MCF 10A (cell line): Measurements from ENCODE around the gene PTGES2. TPM values are rescaled to one million over a fixed set of nuclear protein-coding genes. Genes with fewer than 3 reads are reported as not detected.

ENCODE experiments used
- BruUV-seq: library from RNA; stranded (reverse); fragments of 400-500 nt; replicated peaks from 2 replicates; lab custom pipeline; 2021; lab: Mats Ljungman, UMichigan
- CTCF ChIA-PET: fragments of 300-600 bp; sonication (Branson Sonifier 250); formaldehyde crosslinking; extraction: SDS; loops from one replicate; lab custom pipeline; 2021; ENCODE audit warnings: antibody characterized with exemption, inconsistent platforms; lab: Yijun Ruan, JAX
- POLR2A ChIA-PET: fragments of 300-600, 350-650 bp; sonication (Branson Sonifier 250); formaldehyde crosslinking; extraction: SDS; loops from one replicate; lab custom pipeline; 2020; ENCODE audit warnings: antibody characterized with exemption, inconsistent platforms; lab: Yijun Ruan, JAX
- DNase-seq: peaks from one replicate; pipeline ENCODE4 v3.0.0-alpha.2; 2018; ENCODE audit not compliant: unreplicated experiment
- H3K27ac Mint-ChIP-seq: one replicate; pipeline ENCODE4 v1.8.0; 2022; ENCODE audit warnings: mild to moderate bottlenecking, low read depth, mixed read lengths; ENCODE audit not compliant: unreplicated experiment
- H3K27me3 Mint-ChIP-seq: one replicate; pipeline ENCODE4 v1.8.0; 2022; ENCODE audit warnings: mixed read lengths; ENCODE audit not compliant: insufficient read depth, unreplicated experiment
- H3K36me3 Mint-ChIP-seq: one replicate; pipeline ENCODE4 v1.8.0; 2022; ENCODE audit warnings: mild to moderate bottlenecking, moderate library complexity, mixed read lengths; ENCODE audit not compliant: insufficient read depth, unreplicated experiment
- H3K4me1 Mint-ChIP-seq: one replicate; pipeline ENCODE4 v1.8.0; 2022; ENCODE audit warnings: mixed read lengths; ENCODE audit not compliant: insufficient read depth, unreplicated experiment
- H3K4me3 Mint-ChIP-seq: one replicate; pipeline ENCODE4 v1.8.0; 2022; ENCODE audit warnings: mild to moderate bottlenecking, moderate library complexity, mixed read lengths; ENCODE audit not compliant: unreplicated experiment
- H3K9me3 Mint-ChIP-seq: one replicate; pipeline ENCODE4 v1.8.0; 2022; ENCODE audit warnings: mixed read lengths; ENCODE audit not compliant: unreplicated experiment
- CTCF ChIP-seq: fragments of 200-600 bp; IDR thresholded peaks from one replicate; pipeline ENCODE4 v1.8.0; 2022; ENCODE audit warnings: antibody characterized with exemption, mild to moderate bottlenecking; ENCODE audit not compliant: unreplicated experiment
- intact Hi-C: fragments of 100-400 bp; cut with micrococcal nuclease; formaldehyde crosslinking; loops from 2 replicates; pipeline ENCODE4 v1.14.1; 2022
- total RNA-seq: library from RNA; stranded (reverse); gene quantifications from 2 replicates; pipeline ENCODE4 v1.2.3, GENCODE V29; 2022

Gene PTGES2
- total RNA-seq, 1 experiment from 2014 or later = 130 TPM

GRCh38 chr9:128101231-128101661 lies 26.3 kb downstream of the PTGES2 start:
- H3K9me3 Mint-ChIP-seq = no peaks in the 10 kb centered on the region
- CTCF ChIA-PET = interaction anchor here (1.2 to 2.4 kb wide), 4 partner anchors 9 to 24 kb away, joined by 3 to 16 read pairs (median 4); no protein-coding TSS in a partner anchor

GRCh38 chr9:128100581-128100980 lies 26.9 kb downstream of the PTGES2 start:
- Mint-ChIP-seq H3K4me3 (peak overlapping the region; percentile 8), H3K36me3 (peaks cover 36% of the 10 kb centered on the region), H3K27me3 (no peaks in the 10 kb centered on the region), H3K9me3 (no peaks in the 10 kb centered on the region), H3K4me1 (peaks cover 7% of the 10 kb centered on the region), H3K27ac (no peak overlapping the region)
- intact Hi-C loops = no loop called here
- BruUV-seq = no TSS peak
- ChIA-PET CTCF (interaction anchor here (0.6 to 2.4 kb wide), 5 partner anchors 9 to 76 kb away, joined by 3 to 16 read pairs (median 3); no protein-coding TSS in a partner anchor), POLR2A (interaction anchor here (1.0 to 2.9 kb wide), 2 partner anchors 9 to 33 kb away, joined by 3 to 19 read pairs; partner anchors contain the start of genes NAIF1 and SLC25A25)
- no peak for TF ChIP-seq CTCF
- no peak for DNase-seq

More at GRCh38 chr9:128101231-128101661, 26.3 kb downstream of the PTGES2 start:
- intact Hi-C loops = no loop called here
- no peak for DNase-seq
- H3K4me1 Mint-ChIP-seq = peaks cover 7% of the 10 kb centered on the region
- POLR2A ChIA-PET = no interaction called here
- no peak overlapping the region for H3K4me3 Mint-ChIP-seq
- TF ChIP-seq CTCF = no peak
- no peak overlapping the region for H3K27ac Mint-ChIP-seq
- H3K36me3 Mint-ChIP-seq = peaks cover 38% of the 10 kb centered on the region
- H3K27me3 Mint-ChIP-seq = no peaks in the 10 kb centered on the region
- no TSS peak for BruUV-seq

- Mint-ChIP-seq H3K27me3 (no peaks in the 10 kb centered on the region), H3K4me3 (peak overlapping the region; percentile 95), H3K9me3 (no peaks in the 10 kb centered on the region), H3K4me1 (peaks cover 7% of the 10 kb centered on the region), H3K36me3 (peaks cover 30% of the 10 kb centered on the region), H3K27ac (peak overlapping the region; percentile 98)
- no peak for TF ChIP-seq CTCF
- no TSS peak for BruUV-seq
- peak; percentile 17 for DNase-seq
- intact Hi-C loops = no loop called here
- ChIA-PET POLR2A (interaction anchor here (0.9 to 2.9 kb wide), 4 partner anchors 9 to 33 kb away, joined by 3 to 19 read pairs (median 3); partner anchors contain the start of genes NAIF1 and SLC25A25), CTCF (interaction anchor here (0.6 to 2.4 kb wide), 5 partner anchors 10 to 75 kb away, joined by 3 to 16 read pairs (median 3); no protein-coding TSS in a partner anchor)
These were observed 27.5 kb downstream of the PTGES2 start for GRCh38 chr9:128099932-128100491.

- Mint-ChIP-seq H3K27ac (peak overlapping the region; percentile 98), H3K9me3 (no peaks in the 10 kb centered on the region), H3K27me3 (no peaks in the 10 kb centered on the region), H3K4me1 (peaks cover 12% of the 10 kb centered on the region), H3K4me3 (peak overlapping the region; percentile 95), H3K36me3 (peaks cover 24% of the 10 kb centered on the region)
- DNase-seq = no peak
- intact Hi-C loops = no loop called here
- POLR2A ChIA-PET = interaction anchor here (0.9 to 2.9 kb wide), 9 partner anchors 10 to 312 kb away, joined by 3 to 19 read pairs (median 3); partner anchors contain the start of genes NAIF1 and SLC25A25
- BruUV-seq = no TSS peak
- CTCF ChIA-PET = interaction anchor here (1.4 to 2.4 kb wide), 2 partner anchors 15 to 18 kb away, joined by 3 to 16 read pairs; no protein-coding TSS in a partner anchor
- no peak for TF ChIP-seq CTCF
These were observed 28.1 kb downstream of the PTGES2 start for GRCh38 chr9:128099231-128099931.
